Stimulated activated CD4-positive, alpha-beta T cell treated with anti-CD3 and anti-CD28 coated beads, Interleukin-1b, Interleukin-23, amount 100 ng/mL, for 4 hours (primary cell): ENCODE measurements around the gene RAB3IL1.
A peak's percentile ranks its signal among the peaks of the same experiment; 100 is the strongest.

ENCODE experiments used
- DNase-seq, 2 donors: peaks; one replicate each; pipeline ENCODE4 v3.0.0-alpha.2; 2020; ENCODE audit warnings: low read depth in 2 of 2

The RAB3IL1 gene

DNA sequence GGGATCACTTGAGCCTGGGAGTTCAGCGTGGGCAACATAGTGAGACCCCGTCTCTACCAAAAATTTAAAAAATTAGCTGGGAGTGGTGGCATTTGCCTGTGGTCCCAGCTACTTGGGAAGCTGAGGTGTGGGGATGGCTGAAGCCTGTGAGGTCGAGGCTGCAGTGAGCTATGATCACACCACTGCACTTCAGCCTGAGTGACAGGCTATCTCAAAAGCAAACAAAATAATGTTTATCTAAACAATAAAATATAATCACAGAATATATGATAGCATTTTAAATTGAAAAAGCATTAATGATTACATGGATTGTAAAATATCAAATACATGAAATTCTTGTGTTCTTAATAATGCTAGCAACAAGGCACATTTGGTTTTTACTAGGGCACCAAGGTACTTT lies 35.5 kb upstream of the RAB3IL1 start:
- no peak for DNase-seq

DNA sequence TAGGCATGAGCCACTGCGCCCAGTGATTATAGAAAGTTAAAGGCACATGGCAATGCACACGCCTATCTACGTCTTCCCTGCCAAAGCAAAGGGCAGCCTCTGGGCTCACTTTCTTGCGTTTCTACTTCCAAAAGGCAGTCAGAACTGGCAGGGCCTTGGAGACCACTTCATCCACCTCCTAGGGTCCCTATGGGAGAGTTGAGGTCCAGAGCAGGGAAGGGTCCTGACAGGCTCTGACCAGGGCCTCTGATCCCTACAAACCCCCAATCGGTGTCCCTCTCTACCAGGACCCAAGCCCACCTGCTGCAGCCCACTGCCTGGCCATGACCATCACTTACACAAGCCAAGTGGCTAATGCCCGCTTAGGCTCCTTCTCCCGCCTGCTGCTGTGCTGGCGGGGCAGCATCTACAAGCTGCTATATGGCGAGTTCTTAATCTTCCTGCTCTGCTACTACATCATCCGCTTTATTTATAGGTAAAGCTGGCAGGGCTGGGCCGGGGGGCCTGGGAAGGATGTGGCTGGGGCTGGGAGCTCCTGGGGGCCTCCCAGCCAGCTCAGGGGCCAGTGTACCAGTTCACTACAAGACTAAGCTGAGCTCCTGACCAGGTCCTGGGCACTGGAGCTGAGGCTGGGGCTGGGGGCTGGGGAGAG lies 34.2 kb upstream of the RAB3IL1 start:
- no peak for DNase-seq

DNA sequence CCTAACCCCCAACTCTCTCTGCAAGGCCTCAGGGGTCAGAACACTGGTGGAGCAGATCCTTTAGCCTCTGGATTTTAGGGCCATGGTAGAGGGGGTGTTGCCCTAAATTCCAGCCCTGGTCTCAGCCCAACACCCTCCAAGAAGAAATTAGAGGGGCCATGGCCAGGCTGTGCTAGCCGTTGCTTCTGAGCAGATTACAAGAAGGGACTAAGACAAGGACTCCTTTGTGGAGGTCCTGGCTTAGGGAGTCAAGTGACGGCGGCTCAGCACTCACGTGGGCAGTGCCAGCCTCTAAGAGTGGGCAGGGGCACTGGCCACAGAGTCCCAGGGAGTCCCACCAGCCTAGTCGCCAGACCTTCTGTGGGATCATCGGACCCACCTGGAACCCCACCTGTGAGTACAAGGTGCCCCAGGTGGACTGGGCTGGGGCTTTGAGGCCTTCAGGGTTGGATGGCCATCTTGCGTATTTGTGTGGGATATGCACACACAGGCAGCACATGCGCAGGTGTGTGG lies 32.7 kb upstream of the RAB3IL1 start, which contains the start of gene BEST1:
BEST1 (plus strand) TSS at position 317 of the 513 bp plus-strand sequence. CDS start 1,456 bp downstream, outside the sequence.
- no peak for DNase-seq

DNA sequence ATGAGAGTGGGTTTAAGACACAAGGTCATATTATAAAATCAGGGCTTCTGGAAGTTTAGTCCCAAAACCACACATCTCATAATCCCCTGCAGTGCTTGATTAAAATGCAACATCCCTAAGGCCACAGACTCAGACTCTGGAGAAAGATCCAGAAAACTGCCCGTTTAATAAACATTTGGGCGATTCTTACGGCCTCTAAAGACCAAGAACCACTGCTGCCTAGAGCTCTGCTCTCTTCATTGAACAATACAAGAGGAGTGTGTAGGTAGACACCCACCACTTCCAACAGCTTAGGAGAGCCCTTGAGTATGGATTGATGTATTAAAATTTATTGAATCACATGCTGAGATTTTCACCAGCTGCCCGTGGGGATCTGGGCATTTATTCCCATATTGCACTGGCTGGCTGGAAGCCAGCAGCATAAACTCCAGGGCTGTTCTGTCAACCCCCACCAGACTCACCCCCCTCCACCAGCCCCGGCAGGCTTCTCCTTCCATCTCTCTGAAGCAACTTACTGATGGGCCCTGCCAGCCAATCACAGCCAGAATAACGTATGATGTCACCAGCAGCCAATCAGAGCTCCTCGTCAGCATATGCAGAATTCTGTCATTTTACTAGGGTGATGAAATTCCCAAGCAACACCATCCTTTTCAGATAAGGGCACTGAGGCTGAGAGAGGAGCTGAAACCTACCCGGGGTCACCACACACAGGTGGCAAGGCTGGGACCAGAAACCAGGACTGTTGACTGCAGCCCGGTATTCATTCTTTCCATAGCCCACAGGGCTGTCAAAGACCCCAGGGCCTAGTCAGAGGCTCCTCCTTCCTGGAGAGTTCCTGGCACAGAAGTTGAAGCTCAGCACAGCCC lies 32.0 kb upstream of the RAB3IL1 start:
- no peak for DNase-seq

DNA sequence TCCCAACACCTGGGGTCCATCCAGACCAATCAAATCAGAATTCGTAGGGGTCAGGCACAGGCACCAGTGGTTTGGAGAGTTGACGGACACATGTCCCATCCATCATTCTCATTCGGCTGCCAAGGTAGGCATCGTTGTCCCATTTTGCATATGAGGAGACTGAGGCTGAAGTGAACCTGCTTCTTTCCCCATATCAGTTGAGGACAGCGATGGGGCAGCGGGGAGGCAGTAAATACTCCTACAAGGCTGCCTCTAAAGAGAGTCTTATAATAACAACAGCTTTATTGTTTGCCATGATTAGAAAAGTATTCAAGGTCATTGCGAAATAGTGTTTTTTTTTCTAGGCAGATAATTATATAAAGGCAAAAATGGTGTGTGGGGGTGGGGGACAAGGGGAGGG lies 31.1 kb upstream of the RAB3IL1 start:
- DNase-seq = no peak

DNA sequence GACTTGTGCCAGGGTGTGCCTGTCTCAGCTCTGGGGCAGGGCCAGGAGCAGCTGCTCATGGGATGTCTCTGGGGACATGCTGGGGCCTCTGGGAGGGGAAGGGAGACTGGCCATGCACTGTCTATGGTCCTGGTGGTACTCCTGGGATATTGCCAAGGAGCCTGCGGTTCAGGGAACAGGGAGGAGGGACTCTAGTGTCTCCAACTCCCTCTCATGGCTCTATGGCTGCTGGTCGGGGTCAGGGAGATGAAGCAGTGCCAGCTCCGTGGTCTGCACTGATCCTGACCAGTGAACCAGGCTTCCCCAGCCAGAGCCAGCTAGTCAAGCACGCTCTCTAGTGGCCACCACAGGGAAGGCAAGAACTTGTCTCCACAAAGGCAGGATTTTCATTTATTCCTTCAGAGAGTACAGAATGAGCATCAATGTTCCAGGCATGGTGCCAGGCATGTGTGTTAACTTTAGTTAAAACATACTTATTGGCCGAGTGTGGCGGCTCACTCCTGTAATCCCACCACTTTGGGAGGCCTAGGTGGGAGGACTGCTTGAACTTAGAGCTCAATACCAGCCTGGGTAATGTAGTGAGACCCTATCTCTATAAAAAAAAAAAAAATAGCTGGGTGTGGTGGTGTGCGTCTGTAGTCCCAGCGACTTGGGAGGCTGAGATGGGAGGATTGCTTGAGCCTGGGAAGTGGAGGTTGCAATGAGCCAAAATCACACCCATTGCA lies 30.3 kb upstream of the RAB3IL1 start:
- peak; percentile 37 to 52 for DNase-seq

DNA sequence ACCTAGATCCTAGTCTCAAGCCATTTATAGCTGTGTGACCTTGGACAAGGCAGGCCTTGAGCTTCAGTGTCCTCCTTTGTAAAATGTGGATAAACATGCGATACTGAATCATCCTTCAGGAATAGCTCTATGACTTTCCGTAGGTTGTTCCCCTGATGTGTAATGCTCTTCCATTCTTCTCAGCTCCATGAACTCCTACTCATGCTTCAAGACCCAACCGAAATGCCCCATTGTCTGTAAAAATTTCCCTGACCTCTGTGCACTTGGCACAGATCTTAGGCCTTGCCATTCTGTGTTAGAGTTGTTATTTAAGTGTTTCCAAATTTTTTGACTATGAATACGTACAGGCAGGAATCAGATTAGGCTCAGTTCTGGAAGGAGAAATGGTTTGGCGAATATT lies 29.5 kb upstream of the RAB3IL1 start:
- no peak for DNase-seq

DNA sequence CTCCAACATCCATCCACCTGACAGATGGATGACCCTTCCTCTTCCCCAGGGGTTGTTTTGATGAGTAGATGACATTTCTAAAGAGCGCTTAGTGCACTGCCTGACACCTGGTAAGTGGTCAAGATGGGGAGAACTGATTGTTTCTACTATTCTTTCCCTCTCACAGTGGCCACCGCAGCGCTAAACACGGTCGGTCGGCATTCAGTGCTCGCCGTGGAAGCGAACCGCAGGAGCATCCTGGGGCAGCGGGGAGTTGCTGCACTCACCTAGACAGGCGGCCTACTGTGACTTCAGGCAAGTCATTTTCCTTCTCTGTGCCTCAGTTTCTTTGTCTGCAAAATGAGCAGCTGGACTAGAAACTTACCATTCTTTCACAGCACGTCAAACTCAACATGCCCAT lies 27.8 kb upstream of the RAB3IL1 start:
- no peak for DNase-seq

DNA sequence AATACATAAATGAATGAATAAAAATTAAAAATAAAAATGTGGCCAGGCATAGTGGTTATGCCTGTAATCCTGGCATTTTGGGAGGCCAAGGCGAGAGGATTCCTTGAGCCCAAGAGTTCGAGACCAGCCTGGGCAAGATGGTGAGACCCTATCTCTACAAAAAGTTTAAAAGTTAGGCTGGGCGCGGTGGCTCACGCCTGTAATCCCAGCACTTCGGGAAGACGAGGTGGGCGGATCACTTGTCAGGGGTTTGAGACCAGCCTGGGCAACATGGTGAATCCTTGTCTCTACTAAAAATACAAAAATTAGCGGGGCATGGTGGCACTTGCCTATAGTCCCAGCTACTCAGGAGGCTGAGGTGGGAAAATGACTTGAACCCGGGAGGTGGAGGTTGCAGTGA lies 23.1 kb upstream of the RAB3IL1 start:
- DNase-seq = no peak

DNA sequence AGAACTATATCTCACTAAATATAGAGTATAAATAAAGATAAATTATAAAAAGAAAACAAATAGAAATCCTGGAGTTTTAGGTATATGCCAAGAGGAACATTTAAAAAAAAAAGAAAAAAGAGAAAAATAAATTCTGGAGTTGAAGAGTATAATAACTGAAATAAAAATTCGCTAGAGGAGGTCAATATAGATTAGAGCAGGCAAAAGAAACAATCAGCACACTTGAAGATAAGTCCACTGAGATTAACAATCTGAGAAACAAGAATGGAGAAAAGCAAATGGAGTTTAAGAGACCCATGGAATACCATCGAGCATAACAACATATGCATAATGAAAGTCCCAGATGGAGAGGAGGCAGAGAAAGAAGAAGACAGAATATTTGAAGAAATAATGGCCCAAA lies 18.5 kb upstream of the RAB3IL1 start:
- no peak for DNase-seq

DNA sequence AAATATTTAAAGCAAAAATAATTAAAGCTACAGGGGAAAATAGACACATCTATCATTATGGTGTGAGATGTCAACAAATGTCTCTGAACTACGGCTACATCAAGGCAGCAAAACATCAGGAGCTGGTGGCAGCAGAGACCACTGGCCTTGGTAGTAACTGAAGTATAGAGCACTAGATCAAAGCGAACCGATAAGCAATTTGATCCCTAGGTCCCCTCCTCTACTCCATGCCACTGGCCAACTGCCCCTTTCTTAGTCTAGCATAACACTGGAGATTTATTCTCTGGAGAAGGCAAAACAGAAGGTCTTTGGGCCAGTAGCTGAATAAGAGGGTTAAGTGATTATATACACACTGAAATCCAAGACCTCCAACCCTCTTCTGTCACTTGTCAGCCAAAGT lies 13.6 kb upstream of the RAB3IL1 start:
- DNase-seq = no peak

DNA sequence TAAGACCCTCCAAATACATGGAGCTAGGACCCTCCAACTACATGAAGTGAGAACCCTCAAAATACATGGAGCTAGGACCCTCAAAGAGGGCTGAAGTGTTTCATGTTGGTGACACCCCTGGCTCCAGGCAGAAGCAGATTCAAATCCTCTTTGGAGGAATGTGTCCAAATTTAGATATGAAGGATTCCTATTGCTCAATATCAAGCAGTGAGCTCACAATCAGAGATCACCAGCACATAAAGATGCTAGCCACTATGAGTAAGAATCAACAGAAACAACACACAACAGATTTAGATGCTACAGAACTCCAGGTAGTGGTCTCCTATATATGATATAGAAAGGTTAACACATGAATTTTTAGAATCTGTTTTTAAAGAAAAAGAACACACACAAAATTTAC lies 11.2 kb upstream of the RAB3IL1 start:
- no peak for DNase-seq

DNA sequence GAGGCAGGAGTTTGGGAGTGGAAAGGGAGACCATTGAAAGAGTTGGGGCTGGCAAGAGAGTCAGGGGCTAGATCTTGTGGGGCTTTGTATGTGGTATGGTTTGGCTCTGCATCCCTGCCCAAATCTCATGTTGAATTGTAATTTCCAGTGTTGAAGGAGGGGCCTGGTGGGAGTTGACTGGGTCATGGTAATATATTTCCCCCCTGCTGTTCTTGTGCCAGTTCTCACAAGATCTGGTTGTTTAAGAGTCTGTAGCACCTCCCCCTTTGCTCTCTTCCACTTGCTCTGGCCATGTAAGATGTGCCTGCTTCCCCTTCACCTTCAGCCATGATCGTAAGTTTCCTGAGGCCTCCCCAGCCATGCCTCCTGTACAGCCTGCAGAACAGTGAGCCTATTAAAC lies 10.1 kb upstream of the RAB3IL1 start:
- DNase-seq = no peak

DNA sequence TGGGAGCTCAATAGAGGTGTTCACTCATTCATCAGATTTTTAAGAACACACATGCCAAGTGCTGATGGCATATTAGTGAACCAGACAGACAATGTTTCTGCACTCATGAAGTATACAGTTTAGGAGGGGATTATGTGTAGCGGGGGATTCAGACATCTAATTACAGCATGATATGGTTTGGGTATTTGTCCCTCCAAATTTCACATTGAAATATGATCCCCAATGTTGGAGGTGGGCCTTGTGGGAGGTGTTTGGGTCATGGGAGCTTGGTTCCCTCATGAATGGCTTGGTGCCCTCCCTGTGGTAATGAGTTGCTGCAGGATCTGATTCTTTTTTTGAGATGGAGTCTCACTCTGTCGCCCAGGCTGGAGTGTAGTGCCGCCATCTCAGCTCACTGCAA lies 8.9 kb upstream of the RAB3IL1 start:
- DNase-seq = no peak

DNA sequence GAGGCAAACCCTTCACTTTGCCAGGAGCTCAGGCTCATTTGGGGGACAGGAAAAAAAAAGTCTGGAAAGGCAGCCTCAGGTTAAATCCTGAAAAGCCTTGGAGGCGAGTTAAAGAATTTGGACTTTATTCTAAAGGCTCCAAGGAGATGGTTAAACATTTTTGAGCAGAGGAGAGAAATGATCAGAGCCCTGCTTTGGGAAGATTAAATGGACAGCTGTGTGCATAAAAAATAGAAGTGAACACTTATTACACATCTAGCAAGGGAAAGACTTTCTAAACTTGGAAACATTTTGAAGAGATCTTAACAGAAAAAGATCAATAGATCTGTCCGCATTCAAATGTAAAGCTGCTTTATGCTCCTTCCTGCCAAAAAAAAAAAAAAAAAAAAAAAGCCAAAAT lies 8.4 kb upstream of the RAB3IL1 start:
- no peak for DNase-seq

DNA sequence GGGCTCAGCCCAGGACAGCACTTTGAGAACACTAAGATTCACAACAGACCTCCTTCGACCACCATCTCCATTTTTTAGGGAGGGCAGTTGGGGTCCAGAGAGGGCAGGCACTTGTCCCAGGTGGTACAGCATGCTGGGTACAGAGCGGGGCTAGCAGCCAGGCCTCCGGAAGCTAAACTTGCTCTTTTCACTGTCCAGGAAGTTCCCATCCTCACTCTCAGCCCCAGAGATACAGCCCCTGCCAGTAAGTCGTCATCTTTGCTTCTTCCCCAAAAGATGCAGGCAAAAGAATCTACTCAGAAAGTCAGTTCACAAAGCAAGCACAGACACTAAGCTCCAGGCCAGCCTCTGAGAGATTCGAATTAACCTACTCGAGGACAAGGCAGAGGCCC lies 6.7 kb upstream of the RAB3IL1 start:
- DNase-seq = no peak

DNA sequence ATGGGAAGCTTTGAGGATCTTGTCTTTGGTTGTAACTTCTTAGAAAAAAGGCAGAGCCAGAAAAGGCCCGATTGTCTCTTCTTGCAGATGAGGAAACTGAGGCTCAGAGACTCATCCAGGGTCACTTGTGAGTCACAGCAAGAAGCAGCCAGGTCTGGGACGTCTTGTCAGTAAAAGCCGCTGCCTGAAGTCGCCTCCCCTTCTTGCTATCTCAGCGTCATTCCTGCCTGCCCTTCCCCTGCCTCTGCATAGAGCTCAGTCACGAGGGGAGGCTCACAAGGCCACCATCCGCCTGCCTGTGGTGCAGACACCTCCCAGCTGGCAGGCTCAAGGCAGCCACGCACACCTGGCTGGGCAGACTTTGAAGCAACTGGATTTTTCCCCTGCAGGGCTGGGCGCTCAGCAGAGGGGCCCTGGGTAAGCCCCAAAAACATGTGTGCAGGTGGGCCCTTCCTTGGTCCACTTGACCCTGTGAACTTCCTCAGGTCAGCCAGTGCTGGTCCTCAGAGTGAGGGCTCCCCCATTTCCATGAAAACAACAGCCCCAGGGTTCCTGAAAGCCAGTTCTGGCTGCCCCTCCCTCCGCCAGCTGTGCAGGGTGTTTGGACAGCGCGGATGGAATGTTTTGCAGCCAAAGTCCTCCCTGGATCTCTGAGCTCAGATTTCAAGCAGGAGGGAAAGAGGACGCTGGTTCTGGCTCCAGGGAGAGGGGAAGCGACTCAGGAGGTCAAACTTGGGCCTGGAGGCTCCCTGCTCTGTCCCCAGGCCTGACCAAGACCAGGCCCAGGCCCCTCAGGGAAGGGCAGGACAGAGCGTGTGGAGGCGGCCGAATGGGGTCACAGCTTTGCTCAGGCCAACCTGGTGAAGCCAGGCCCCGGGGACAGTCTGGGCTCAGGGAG lies 6.0 kb upstream of the RAB3IL1 start:
- no peak for DNase-seq

DNA sequence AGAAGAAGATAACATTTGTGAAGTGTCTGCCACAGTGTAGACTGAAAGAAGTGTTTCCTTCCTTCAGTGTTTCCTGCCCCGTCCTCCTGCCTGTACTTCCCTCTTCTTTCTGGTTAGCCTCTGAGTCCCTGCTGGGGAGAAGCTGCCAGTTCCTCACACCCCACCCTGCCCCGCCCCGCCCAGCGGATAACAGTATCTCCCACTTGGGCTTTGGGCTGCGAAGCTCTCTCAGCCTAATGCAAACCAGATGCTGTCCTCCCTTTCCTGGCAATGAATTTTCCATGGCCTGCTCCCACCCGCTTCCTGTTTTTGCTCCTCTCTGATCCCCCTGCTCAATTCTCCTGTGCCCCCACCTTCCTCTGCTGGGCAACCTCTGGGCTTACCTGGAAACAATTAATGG lies 5.2 kb upstream of the RAB3IL1 start:
- no peak for DNase-seq

DNA sequence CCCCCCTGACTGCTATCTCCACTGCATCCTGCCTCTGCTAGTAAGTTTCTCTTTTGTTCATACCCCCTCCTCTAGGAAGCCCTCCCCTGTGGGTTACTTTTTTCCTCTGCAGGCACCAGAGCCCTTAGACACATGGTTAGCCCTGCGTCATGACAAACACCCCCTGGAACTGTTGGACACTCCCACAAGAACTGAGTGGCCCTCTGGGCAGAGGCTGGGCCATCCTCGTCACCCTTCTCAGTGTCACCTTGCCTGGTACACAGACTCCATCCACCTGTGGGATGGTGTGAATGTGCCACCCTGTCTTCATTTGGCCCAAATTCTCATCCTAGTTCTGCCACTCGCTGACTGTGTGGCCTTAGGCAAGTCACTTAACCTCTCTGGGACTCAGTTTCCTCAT lies 4.1 kb upstream of the RAB3IL1 start:
- no peak for DNase-seq

DNA sequence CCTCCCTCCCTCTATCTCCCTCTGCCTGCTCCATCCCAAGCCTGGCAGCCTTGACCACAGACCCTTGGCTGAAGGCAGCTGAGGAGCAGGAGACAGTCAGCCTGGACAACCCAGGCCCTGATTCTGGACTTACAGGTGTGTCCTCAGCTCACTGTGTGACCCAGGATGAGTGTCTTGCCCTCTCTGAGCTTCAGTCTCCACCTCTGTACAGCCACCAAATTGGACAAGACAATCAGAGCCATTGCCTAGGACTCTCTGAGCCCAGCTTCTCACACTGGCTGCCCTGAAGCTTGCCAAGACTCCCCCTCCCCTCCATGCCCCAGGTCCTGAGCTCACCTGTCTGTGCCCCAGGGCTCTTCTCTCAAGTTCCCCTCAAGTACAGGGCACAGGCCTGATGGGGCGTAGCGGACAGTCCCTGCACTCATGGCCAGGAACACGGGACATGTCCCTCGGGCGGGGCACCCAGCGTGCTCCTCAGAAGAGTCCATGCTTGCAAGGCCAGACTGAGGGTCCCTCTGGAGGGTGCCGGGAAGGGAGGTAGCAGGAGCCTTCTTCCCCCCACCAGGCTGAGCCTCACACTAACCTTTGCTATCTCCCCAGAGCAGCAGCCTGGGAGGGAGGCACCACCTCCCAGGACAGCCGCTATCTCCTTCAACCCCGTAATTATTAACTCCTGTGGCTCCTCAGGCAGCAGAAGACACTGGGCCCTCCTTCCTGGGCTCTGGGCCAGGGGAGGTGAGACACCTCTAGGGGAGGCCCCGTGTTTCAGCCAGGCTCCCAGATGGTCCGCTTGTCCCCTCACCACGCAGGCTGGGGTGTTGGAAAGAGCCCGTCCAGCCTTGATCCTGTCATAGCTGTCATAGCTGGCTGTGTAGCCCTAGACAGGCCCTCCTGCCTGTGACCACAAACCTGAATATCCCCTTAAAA lies 2.6 kb upstream of the RAB3IL1 start:
- DNase-seq = no peak
